Endothelial cell of umbilical vein (primary cell): ENCODE results near the gene MINDY4. TPM values are rescaled to one million over a fixed set of nuclear protein-coding genes. Genes with fewer than 3 reads are reported as not detected.

Source experiments
- BruUV-seq: library from RNA; stranded (reverse); fragments of 400-500 nt; replicated peaks from 2 replicates; lab custom pipeline; 2021; lab: Mats Ljungman, UMichigan
- CTCF ChIA-PET: fragments of 300-600, 350-600 bp; sonication (Branson Sonifier 250); formaldehyde crosslinking; loops from one replicate; lab custom pipeline; 2021; ENCODE audit warnings: antibody characterized with exemption, inconsistent platforms; lab: Charles Lee
- POLR2A ChIA-PET: fragments of 300-600, 350-600 bp; sonication (Branson Sonifier 250); formaldehyde crosslinking; loops from one replicate; lab custom pipeline; 2021; ENCODE audit warnings: antibody characterized with exemption, inconsistent platforms; lab: Charles Lee
- DNase-seq: peaks from one replicate; pipeline ENCODE4 v3.0.0-alpha.2; 2011; ENCODE audit warnings: low read depth, low spot score
- FAIRE-seq: peaks from 2 replicates; lab custom pipeline; 2011; peaks lifted over from hg19 to GRCh38; lab: Jason Lieb, UNC
- H2AFZ ChIP-seq: 2 replicates; pipeline ENCODE4 v1.6.0; 2012; ENCODE audit warnings: low read depth, low read length, control low read depth, inconsistent platforms
- H3K27ac ChIP-seq: 2 replicates; pipeline ENCODE4 v1.5.1; 2011; ENCODE audit warnings: low read depth, mild to moderate bottlenecking, control low read depth, low read length, moderate library complexity; ENCODE audit not compliant: insufficient read depth
- H3K27me3 ChIP-seq, 2 experiments: 2 replicates each; pipeline versions ENCODE4 v1.6.0 to v1.6.1; 2011; ENCODE audit warnings: low read length in 2 of 2, mixed read lengths in 1 of 2; ENCODE audit not compliant: control insufficient read depth in 2 of 2, insufficient read depth in 2 of 2
- H3K36me3 ChIP-seq, 2 experiments: 2 replicates in 1 of 2; 3 replicates in 1 of 2; pipeline ENCODE4 v1.5.1; 2011; ENCODE audit warnings: low read length in 2 of 2, mild to moderate bottlenecking in 1 of 2, moderate library complexity in 1 of 2; ENCODE audit not compliant: control insufficient read depth in 2 of 2, insufficient read depth in 2 of 2; ENCODE audit errors: extremely low read depth in 1 of 2
- H3K4me1 ChIP-seq: 3 replicates; pipeline ENCODE4 v1.5.1; 2011; ENCODE audit warnings: mild to moderate bottlenecking, low read length; ENCODE audit not compliant: control insufficient read depth, insufficient read depth; ENCODE audit errors: extremely low read depth
- H3K4me2 ChIP-seq: 2 replicates; pipeline ENCODE4 v1.6.1; 2011; ENCODE audit warnings: low read length, control low read depth, mixed read lengths; ENCODE audit not compliant: insufficient read depth
- H3K4me3 ChIP-seq, 3 experiments: fragments of 200-600 bp in 1 of 3; sonication (generic), shearing (Covaris generic) in 1 of 3; replicated peaks in 1 of 3; 2 replicates each; pipeline ENCODE4 v1.5.1; 2011 to 2016; ENCODE audit warnings: control low read depth in 3 of 3, low read length in 3 of 3, mild to moderate bottlenecking in 2 of 3, inconsistent platforms in 1 of 3, low read depth in 1 of 3, moderate library complexity in 1 of 3; ENCODE audit not compliant: insufficient read depth in 1 of 3
- H3K79me2 ChIP-seq: 2 replicates; pipeline ENCODE4 v1.6.0; 2012; ENCODE audit warnings: low read length, inconsistent platforms; ENCODE audit not compliant: control insufficient read depth, insufficient read depth
- H3K9ac ChIP-seq: replicated peaks from 2 replicates; pipeline ENCODE3; 2011; ENCODE audit warnings: low read length, control low read depth; ENCODE audit not compliant: insufficient read depth; ENCODE audit errors: extremely low read depth
- H3K9me1 ChIP-seq: replicated peaks from 3 replicates; pipeline ENCODE4 v1.6.0; 2011; ENCODE audit warnings: mild to moderate bottlenecking, low read length; ENCODE audit not compliant: control insufficient read depth, insufficient read depth; ENCODE audit errors: extremely low read depth
- H3K9me3 ChIP-seq: replicated peaks from 2 replicates; pipeline ENCODE4 v1.5.1; 2012; ENCODE audit warnings: low read length, inconsistent platforms; ENCODE audit not compliant: control insufficient read depth, insufficient read depth
- H4K20me1 ChIP-seq: replicated peaks from 2 replicates; pipeline ENCODE3; 2011; ENCODE audit warnings: mild to moderate bottlenecking, low read length; ENCODE audit not compliant: control insufficient read depth, insufficient read depth; ENCODE audit errors: extremely low read depth
- EZH2 ChIP-seq: IDR thresholded peaks from 2 replicates; pipeline ENCODE4 v1.6.1; 2012; ENCODE audit warnings: borderline replicate concordance, low read depth, mild to moderate bottlenecking, moderate library complexity, low read length, inconsistent platforms; ENCODE audit not compliant: severe bottlenecking
- FOS ChIP-seq: IDR thresholded peaks from 2 replicates; pipeline ENCODE4 v1.6.1; 2011; ENCODE audit warnings: mild to moderate bottlenecking, low read length, moderate library complexity, borderline replicate concordance; ENCODE audit not compliant: insufficient read depth
- GATA2 ChIP-seq: IDR thresholded peaks from 2 replicates; pipeline ENCODE4 v1.7.0; 2011; ENCODE audit warnings: low read depth, mild to moderate bottlenecking, moderate library complexity, mixed read lengths, low read length; ENCODE audit not compliant: insufficient read length, insufficient read depth
- JUN ChIP-seq: IDR thresholded peaks from 2 replicates; pipeline ENCODE4 v1.6.1; 2011; ENCODE audit warnings: borderline replicate concordance, low read depth; ENCODE audit not compliant: insufficient read length, insufficient read depth
- MYC ChIP-seq: IDR thresholded peaks from one replicate; pipeline ENCODE4 v1.6.1; 2011; ENCODE audit warnings: mild to moderate bottlenecking, low read depth, low read length
- POLR2A ChIP-seq: IDR thresholded peaks from 2 replicates; pipeline ENCODE4 v1.6.1; 2012; ENCODE audit warnings: low read depth, mild to moderate bottlenecking, control low read depth, low read length
- POLR2AphosphoS5 ChIP-seq: IDR thresholded peaks from 2 replicates; pipeline ENCODE4 v1.6.1; 2012; ENCODE audit warnings: low read depth, mild to moderate bottlenecking, control low read depth, low read length, moderate library complexity; ENCODE audit not compliant: insufficient read depth
- dilution Hi-C: fragments of 300-500 bp; cut with MboI; formaldehyde crosslinking; loops from one replicate; pipeline ENCODE4 v1.15.0; 2019; ENCODE audit warnings: low sequenced_read_pairs; ENCODE audit not compliant: extremely low pct_ligation_motif_present
- intact Hi-C: fragments of 100-400 bp; cut with micrococcal nuclease; formaldehyde crosslinking; loops from one replicate; pipeline ENCODE4 v1.10.0; 2022
- polyA plus RNA-seq, 4 experiments: library from polyadenylated mRNA; depleted of rRNA in 3 of 4; stranded (reverse) in 3 of 4; unstranded in 1 of 4; fragments of >200 nt; gene quantifications; 2 replicates each; pipeline versions ENCODE4 v1.2.1 to v1.2.3, GENCODE V29; 2011 to 2012; ENCODE audit warnings: missing spikeins in 1 of 4
- total RNA-seq: library from RNA; stranded (reverse); gene quantifications from 2 replicates; pipeline ENCODE4 v1.2.3, GENCODE V29; 2021
- TF ChIP-seq, protein P1 (sequence below): IDR thresholded peaks from 2 replicates; pipeline ENCODE4 v1.6.1; 2011; ENCODE audit not compliant: insufficient read depth, insufficient read length
- TF ChIP-seq, protein P2 (sequence below), 2 donors: IDR thresholded peaks; 1 replicate in 1 of 2; 2 replicates in 1 of 2; pipeline ENCODE4 v1.5.1; 2011; ENCODE audit warnings: low read length in 2 of 2, mild to moderate bottlenecking in 2 of 2, moderate library complexity in 2 of 2, control low read depth in 1 of 2, inconsistent platforms in 1 of 2, low read depth in 1 of 2; ENCODE audit not compliant: insufficient read depth in 1 of 2; ENCODE audit errors: extremely low read depth in 1 of 2

Gene MINDY4
- total and polyA plus RNA-seq, 2 donors (not counting 3 experiments of a cell fraction or from before 2014, with no cell fraction given), result 2.2 to 4.7 TPM

DNA sequence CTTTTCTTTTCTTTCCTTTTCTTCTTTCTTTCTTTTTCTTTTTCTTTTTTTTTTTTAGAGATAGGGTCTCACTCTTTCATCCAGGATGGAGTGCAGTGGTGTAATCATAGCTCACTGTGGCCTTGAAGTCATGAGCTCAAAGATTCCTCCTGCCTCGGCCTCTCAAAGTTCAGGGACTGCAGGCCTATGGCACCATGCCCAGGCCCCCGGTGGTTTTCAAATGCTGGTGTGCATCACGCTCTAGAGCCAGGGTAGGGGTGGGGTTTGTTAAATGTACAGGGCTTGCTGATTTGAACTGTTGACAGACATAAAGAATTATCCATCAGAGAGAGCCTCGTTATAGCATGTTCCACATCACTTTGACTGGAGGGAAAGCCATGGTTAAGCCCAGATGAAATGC, 5.8 kb downstream of the MINDY4 start:
- H3K27ac ChIP-seq, result no peak overlapping the region
- peaks cover 0 to 1% of the 10 kb centered on the region in 2 experiments for H3K36me3 ChIP-seq
- peaks cover 4% of the 10 kb centered on the region for H3K4me1 ChIP-seq
- H3K9ac ChIP-seq, result no peak overlapping the region
- no peaks in the 10 kb centered on the region for H4K20me1 ChIP-seq
- no peak for TF ChIP-seq GATA2
- no peak for TF ChIP-seq FOS
- TF ChIP-seq, protein P1, sequence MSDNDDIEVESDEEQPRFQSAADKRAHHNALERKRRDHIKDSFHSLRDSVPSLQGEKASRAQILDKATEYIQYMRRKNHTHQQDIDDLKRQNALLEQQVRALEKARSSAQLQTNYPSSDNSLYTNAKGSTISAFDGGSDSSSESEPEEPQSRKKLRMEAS, result no peak
- TF ChIP-seq, protein P2, sequence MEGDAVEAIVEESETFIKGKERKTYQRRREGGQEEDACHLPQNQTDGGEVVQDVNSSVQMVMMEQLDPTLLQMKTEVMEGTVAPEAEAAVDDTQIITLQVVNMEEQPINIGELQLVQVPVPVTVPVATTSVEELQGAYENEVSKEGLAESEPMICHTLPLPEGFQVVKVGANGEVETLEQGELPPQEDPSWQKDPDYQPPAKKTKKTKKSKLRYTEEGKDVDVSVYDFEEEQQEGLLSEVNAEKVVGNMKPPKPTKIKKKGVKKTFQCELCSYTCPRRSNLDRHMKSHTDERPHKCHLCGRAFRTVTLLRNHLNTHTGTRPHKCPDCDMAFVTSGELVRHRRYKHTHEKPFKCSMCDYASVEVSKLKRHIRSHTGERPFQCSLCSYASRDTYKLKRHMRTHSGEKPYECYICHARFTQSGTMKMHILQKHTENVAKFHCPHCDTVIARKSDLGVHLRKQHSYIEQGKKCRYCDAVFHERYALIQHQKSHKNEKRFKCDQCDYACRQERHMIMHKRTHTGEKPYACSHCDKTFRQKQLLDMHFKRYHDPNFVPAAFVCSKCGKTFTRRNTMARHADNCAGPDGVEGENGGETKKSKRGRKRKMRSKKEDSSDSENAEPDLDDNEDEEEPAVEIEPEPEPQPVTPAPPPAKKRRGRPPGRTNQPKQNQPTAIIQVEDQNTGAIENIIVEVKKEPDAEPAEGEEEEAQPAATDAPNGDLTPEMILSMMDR (IDR thresholded peaks at IDR 0.05; ENCODE audit: extremely low read depth in 1 of 2, insufficient read depth in 1 of 2, low read depth in 1 of 2, low read length in 2 of 2), result no peak
- no peak for TF ChIP-seq JUN
- TF ChIP-seq EZH2, result no peak
- TF ChIP-seq MYC, result no peak
- no peak for TF ChIP-seq POLR2A
- TF ChIP-seq POLR2AphosphoS5, result no peak
- no peak overlapping the region for H3K4me3 ChIP-seq
- no peaks in the 10 kb centered on the region for H3K9me3 ChIP-seq
- FAIRE-seq (no peak), DNase-seq (no peak)
- no peaks in the 10 kb centered on the region for H3K27me3 ChIP-seq
- H3K4me2 ChIP-seq, result no peak overlapping the region
- intact Hi-C loops, result no loop called here
- CTCF ChIA-PET, result no interaction called here
- dilution Hi-C loops, result no loop called here
- no peaks in the 10 kb centered on the region for H3K79me2 ChIP-seq
- no TSS peak for BruUV-seq
- no peaks in the 10 kb centered on the region for H3K9me1 ChIP-seq
- no peak overlapping the region for H2AFZ ChIP-seq
- POLR2A ChIA-PET, result no interaction called here
